GM19438 (cell line): ENCODE measurements around the gene SCN3A.

Experiments
- ATAC-seq: cut with Tn5 transposase; IDR thresholded peaks from one replicate; pipeline ENCODE4 v1.9.1; 2021; ENCODE audit warnings: low read depth; ENCODE audit not compliant: unreplicated experiment

Gene SCN3A

GRCh38 chr2:165192729-165193128 lies 11.1 kb downstream of the SCN3A start:
- peak; percentile 22 for ATAC-seq

- no peak for ATAC-seq
Observed at GRCh38 chr2:165191096-165191728, 12.6 kb downstream of the SCN3A start.

DNA sequence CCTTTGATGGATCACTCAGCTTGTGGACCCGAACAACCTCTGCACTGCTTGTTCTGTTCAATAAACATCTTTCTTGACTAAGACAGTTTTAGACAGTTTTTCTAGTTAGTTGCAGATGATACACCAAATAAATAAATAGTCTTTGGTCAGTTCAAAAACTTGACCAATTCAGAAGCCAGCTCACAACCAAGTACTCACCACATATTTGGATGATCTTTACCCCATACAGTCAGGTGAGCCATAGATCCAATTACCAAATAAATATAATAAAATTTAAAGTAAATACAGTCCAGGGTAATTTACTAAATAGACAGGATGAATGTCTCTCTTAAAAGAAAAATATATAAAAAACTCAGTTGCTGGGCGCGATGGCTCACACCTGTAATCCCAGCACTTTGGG lies 18.2 kb downstream of the SCN3A start:
- no peak for ATAC-seq

DNA sequence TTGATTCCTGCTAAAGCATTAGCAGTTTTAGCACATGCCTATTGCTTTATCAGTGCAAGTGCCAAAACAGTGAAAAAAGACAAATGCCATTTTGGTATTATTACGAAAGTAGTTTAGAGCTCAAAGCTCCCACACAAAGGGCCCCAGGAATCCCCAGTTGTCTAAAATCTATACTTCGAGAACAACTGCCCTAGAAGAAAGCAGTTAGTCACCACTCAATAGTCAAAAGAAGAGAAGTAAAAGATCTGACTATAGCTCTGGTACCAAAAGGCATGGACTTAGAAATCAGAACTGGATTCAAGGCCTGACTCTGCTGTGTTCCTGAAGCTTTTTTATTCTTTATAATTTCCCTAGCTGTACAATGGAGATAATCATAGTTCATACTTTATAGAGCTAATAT lies 21.8 kb downstream of the SCN3A start:
- no peak for ATAC-seq

GRCh38 chr2:165176780-165177179 lies 27.1 kb downstream of the SCN3A start:
- ATAC-seq, result no peak

DNA sequence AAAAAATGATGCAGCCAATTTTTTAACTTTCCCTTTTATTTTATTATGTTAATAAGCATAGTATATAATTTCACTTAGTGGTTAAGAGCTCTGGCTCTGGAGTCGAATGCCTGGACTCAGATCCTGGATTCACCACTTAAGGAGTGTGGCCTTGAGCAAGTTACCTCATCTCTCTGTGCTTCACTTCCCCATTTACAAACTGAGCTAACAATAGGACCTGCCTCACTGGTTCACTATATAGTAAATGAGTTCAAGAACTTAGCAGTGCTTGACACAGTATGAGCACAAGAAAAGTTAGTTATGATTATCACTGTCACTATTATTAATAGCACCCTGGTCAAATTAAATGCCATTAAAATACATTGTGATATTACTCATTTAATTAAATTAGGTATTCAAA lies 30.6 kb downstream of the SCN3A start:
- no peak for ATAC-seq

DNA sequence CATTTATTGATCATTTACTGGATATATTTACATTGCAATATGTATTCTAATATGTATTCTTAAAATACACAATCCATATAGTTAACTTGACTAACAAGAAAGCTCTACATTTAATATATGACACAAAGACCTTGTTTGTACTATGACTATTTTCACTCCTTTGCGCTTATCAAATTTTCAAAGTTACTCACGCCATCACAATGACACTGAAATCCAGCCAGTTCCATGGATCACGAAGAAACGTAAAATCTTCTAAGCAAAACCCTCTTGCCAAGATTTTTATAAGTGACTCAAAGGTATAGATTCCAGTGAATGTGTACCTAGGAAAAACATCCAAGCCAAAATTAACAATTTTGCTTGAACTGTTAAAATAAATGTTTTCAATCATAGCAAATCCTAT lies 39.6 kb downstream of the SCN3A start:
- ATAC-seq, result no peak

- ATAC-seq, result no peak
Observed at GRCh38 chr2:165163761-165164160, 40.1 kb downstream of the SCN3A start.

- ATAC-seq, result no peak
Observed at GRCh38 chr2:165162466-165162865, 41.4 kb downstream of the SCN3A start.

- no peak for ATAC-seq
Observed at GRCh38 chr2:165161510-165161909, 42.3 kb downstream of the SCN3A start.

- no peak for ATAC-seq
Observed at GRCh38 chr2:165157160-165157559, 46.7 kb downstream of the SCN3A start.

GRCh38 chr2:165155152-165155551 lies 48.7 kb downstream of the SCN3A start:
- no peak for ATAC-seq

GRCh38 chr2:165149439-165149838 lies 54.4 kb downstream of the SCN3A start:
- ATAC-seq, result peak; percentile 58

- no peak for ATAC-seq
Observed at GRCh38 chr2:165147186-165148045, 56.4 kb downstream of the SCN3A start.

DNA sequence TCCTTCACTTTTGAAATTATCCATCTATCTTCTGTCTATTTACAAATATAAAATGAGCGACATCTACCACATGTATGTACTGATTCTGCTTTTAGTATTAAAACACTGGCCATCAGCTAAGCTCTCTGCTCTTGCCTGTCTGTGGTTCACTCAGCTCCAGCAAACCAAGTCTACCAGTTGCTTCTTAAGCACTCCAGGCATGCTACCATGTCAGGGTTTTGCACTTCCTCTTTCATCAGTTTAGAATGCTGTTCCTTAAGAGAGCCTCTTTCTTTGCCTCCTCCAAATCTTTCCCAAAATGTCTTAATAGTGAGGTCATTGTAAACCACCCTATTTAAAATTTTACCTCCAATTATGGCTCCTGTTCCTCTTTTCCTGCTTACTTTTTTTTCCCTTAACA lies 59.5 kb downstream of the SCN3A start:
- peak; percentile 61 for ATAC-seq

- ATAC-seq, result no peak
Observed at GRCh38 chr2:165141601-165142354, 62.1 kb downstream of the SCN3A start.

DNA sequence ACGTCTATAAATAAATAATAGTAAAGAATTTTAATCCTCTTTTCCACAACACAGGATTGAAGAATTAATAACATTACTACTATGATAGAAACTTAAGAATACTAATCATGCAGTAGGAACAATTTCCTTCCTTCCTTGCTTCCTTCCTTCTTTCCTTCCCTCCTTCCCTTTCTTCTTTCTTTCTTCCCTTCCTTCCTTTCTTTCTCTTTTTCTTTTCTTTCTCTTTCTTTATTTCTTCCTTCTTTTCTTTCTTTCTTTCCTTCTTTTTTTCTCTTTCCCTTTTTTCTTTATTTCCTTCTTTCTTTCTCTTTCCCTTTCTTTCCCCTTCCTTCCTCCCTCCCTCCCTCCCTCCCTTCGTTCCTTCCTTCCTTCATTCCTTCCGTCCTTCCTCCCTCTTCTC lies 77.6 kb downstream of the SCN3A start:
- no peak for ATAC-seq

DNA sequence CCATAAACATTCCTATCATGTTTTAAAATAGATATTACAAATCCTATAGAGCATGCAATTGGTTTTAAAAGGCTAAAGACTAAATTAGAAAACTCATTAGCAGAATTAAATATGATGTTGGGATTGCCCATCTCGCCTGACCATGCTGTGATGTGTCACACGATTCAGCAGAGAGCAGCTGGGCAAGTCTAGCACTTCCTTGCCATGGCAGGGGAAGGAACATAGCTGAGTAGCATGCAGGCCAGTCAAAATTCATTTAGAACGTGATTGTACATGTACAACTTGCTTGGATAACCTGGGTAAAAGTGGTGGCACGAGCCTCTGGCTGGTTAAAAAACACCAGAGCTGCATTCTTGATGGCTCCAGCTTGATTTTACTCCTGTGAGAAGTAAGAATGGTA lies 81.3 kb downstream of the SCN3A start:
- ATAC-seq, result no peak

DNA sequence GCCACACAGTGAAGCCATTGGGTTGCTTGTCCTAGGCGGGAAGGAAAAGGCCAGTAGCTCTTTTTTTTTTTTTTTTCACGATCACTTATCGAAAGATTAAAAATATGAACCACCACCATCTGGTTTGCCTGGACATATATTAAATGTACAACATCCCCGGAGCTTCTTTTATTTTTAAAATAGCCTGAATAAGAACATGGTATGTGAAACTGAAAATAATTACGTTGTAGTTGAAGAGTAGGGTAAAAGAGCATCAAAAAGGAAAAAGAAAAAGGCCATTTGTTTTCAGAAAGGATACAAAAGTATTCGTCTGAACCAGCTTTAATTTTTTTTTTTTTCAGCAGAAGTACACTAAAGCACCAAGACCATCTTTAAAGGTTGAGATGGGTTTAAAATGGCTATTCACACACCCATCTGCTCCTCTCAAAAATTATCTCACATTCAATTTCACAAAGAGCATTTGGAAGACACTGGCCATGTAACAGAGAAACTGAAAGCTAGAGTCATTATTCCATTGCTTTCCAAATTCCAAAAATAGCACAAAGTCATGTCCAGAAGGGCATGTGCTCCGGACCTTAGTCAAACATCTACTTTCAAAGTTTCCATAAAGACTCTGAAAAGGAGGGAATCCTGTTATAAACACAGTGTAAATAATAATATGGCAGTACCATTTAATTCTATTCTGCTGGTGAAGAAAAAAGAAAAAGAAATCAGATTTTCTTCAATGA lies 82.9 kb downstream of the SCN3A start:
- ATAC-seq, result no peak

DNA sequence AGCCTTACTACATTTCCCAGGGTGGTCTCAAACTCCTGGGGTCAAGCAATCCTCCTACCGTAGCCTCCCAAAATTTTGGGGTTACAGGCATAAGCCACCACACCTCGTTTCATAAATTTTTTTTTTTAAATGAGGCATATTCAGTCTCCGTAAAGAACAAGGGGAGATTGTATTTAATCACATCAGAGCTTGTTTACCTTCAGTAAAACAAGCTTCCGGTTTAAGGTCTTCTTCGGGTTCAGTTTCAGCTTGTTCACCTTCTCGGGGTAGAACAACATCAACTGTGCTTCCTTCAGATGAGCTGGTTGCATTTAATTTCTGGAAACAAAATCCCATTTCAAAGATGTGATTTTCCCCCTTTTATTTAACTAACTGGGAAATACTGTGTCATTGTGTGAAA lies 88.6 kb downstream of the SCN3A start:
- no peak for ATAC-seq
